OCI-LY1 (cell line): ENCODE data around the gene GRID2.

Source experiments
- H2AFZ ChIP-seq: fragments of 200-600 bp; sonication (generic), shearing (Covaris generic); 2 replicates; pipeline ENCODE4 v1.6.0; 2014; ENCODE audit warnings: antibody characterized with exemption, mild to moderate bottlenecking, low read length
- H3F3A ChIP-seq: fragments of 200-600 bp; sonication (generic), shearing (Covaris generic); 2 replicates; pipeline ENCODE4 v1.6.0; 2014; ENCODE audit warnings: mild to moderate bottlenecking, antibody characterized with exemption, low read length, moderate library complexity; ENCODE audit not compliant: insufficient read depth
- H3K27ac ChIP-seq: fragments of 200-600 bp; sonication (generic); 2 replicates; pipeline ENCODE4 v1.5.1; 2014; ENCODE audit warnings: low read length, mixed run types, mild to moderate bottlenecking, low read depth; ENCODE audit not compliant: poor library complexity, severe bottlenecking
- H3K27me3 ChIP-seq: fragments of 200-600 bp; sonication (generic); 2 replicates; pipeline ENCODE4 v1.6.0; 2014; ENCODE audit warnings: antibody characterized with exemption, mild to moderate bottlenecking, low read length, moderate library complexity; ENCODE audit not compliant: insufficient read depth
- H3K36me3 ChIP-seq: fragments of 200-600 bp; sonication (generic); 2 replicates; pipeline ENCODE4 v1.6.1; 2014; ENCODE audit warnings: mild to moderate bottlenecking, antibody characterized with exemption, low read length, moderate library complexity, mixed read lengths; ENCODE audit not compliant: insufficient read depth
- H3K4me1 ChIP-seq: fragments of 200-600 bp; sonication (generic); 2 replicates; pipeline ENCODE4 v1.5.1; 2014; ENCODE audit warnings: mild to moderate bottlenecking, low read length, moderate library complexity; ENCODE audit not compliant: insufficient read depth, severe bottlenecking
- H3K4me2 ChIP-seq: fragments of 200-600 bp; sonication (generic), shearing (Covaris generic); 2 replicates; pipeline ENCODE4 v1.6.1; 2014; ENCODE audit warnings: low read length
- H3K4me3 ChIP-seq: fragments of 200-600 bp; sonication (generic); 2 replicates; pipeline ENCODE4 v1.5.1; 2014; ENCODE audit warnings: low read length, low read depth, mild to moderate bottlenecking, mixed read lengths; ENCODE audit not compliant: poor library complexity, severe bottlenecking
- H3K79me2 ChIP-seq: fragments of 200-600 bp; shearing (Covaris generic); 2 replicates; pipeline ENCODE4 v1.6.1; 2016; ENCODE audit warnings: mixed run types, low read length, mixed read lengths; ENCODE audit not compliant: insufficient read depth
- H3K9ac ChIP-seq: fragments of 200-600 bp; sonication (generic), shearing (Covaris generic); 2 replicates; pipeline ENCODE4 v1.6.1; 2014; ENCODE audit warnings: mild to moderate bottlenecking, low read length, mixed read lengths
- H3K9me2 ChIP-seq: fragments of 200-600 bp; sonication (generic), shearing (Covaris generic); 2 replicates; pipeline ENCODE4 v1.6.1; 2014; ENCODE audit warnings: low read depth, mild to moderate bottlenecking, low read length, mixed read lengths
- H3K9me3 ChIP-seq: fragments of 200-600 bp; shearing (Covaris generic); 2 replicates; pipeline ENCODE4 v1.6.1; 2014; ENCODE audit warnings: low read length, mixed read lengths
- H4K20me1 ChIP-seq: fragments of 200-600 bp; sonication (generic), shearing (Covaris generic); 2 replicates; pipeline ENCODE4 v1.6.0; 2016; ENCODE audit warnings: mild to moderate bottlenecking, low read length; ENCODE audit not compliant: insufficient read depth
- EZH2 ChIP-seq: fragments of 200-600 bp; sonication (generic), shearing (Covaris generic); IDR thresholded peaks from 2 replicates; pipeline ENCODE4 v1.8.0; 2017; ENCODE audit warnings: borderline replicate concordance, mixed run types, mild to moderate bottlenecking, antibody characterized with exemption, low read length, moderate library complexity, mixed read lengths
- TF ChIP-seq, protein P1 (sequence below): fragments of 200-600 bp; sonication (generic), shearing (Covaris generic); IDR thresholded peaks from 2 replicates; pipeline ENCODE4 v1.5.1; 2017; ENCODE audit warnings: mild to moderate bottlenecking, antibody characterized with exemption, low read length, moderate library complexity, mixed read lengths

Gene GRID2

GRCh38 chr4:92840880-92841279 lies 537.1 kb downstream of the GRID2 start:
- no peaks in the 10 kb centered on the region for H4K20me1 ChIP-seq
- no peaks in the 10 kb centered on the region for H3K9me2 ChIP-seq
- TF ChIP-seq, protein P1, sequence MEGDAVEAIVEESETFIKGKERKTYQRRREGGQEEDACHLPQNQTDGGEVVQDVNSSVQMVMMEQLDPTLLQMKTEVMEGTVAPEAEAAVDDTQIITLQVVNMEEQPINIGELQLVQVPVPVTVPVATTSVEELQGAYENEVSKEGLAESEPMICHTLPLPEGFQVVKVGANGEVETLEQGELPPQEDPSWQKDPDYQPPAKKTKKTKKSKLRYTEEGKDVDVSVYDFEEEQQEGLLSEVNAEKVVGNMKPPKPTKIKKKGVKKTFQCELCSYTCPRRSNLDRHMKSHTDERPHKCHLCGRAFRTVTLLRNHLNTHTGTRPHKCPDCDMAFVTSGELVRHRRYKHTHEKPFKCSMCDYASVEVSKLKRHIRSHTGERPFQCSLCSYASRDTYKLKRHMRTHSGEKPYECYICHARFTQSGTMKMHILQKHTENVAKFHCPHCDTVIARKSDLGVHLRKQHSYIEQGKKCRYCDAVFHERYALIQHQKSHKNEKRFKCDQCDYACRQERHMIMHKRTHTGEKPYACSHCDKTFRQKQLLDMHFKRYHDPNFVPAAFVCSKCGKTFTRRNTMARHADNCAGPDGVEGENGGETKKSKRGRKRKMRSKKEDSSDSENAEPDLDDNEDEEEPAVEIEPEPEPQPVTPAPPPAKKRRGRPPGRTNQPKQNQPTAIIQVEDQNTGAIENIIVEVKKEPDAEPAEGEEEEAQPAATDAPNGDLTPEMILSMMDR, result no peak
- no peak for TF ChIP-seq EZH2
- H3K9me3 ChIP-seq, result no peaks in the 10 kb centered on the region
- H3K36me3 ChIP-seq, result no peaks in the 10 kb centered on the region
- H3K4me2 ChIP-seq, result no peak overlapping the region
- H3F3A ChIP-seq, result no peaks in the 10 kb centered on the region
- H3K27me3 ChIP-seq, result no peaks in the 10 kb centered on the region
- no peak overlapping the region for H3K9ac ChIP-seq
- H2AFZ ChIP-seq, result no peak overlapping the region
- no peak overlapping the region for H3K4me3 ChIP-seq
- no peaks in the 10 kb centered on the region for H3K79me2 ChIP-seq
- no peak overlapping the region for H3K27ac ChIP-seq
- no peaks in the 10 kb centered on the region for H3K4me1 ChIP-seq

GRCh38 chr4:92843784-92844183 lies 540.0 kb downstream of the GRID2 start:
- H3F3A ChIP-seq, result no peaks in the 10 kb centered on the region
- no peak for TF ChIP-seq EZH2
- TF ChIP-seq, protein P1, result no peak

GRCh38 chr4:92847026-92847425 lies 543.3 kb downstream of the GRID2 start:
- Histone ChIP-seq H3K27ac (no peak overlapping the region), H3K4me2 (no peak overlapping the region), H3F3A (no peaks in the 10 kb centered on the region), H2AFZ (no peak overlapping the region), H3K9ac (no peak overlapping the region), H3K36me3 (no peaks in the 10 kb centered on the region), H3K4me1 (no peaks in the 10 kb centered on the region), H3K9me2 (no peaks in the 10 kb centered on the region), H3K9me3 (no peaks in the 10 kb centered on the region), H3K79me2 (no peaks in the 10 kb centered on the region), H3K27me3 (no peaks in the 10 kb centered on the region), H3K4me3 (no peak overlapping the region), H4K20me1 (no peaks in the 10 kb centered on the region)
- TF ChIP-seq, protein P1, result no peak
- no peak for TF ChIP-seq EZH2

More at GRCh38 chr4:92843784-92844183, 540.0 kb downstream of the GRID2 start:
- Histone ChIP-seq H3K4me1 (no peaks in the 10 kb centered on the region), H2AFZ (no peak overlapping the region), H3K79me2 (no peaks in the 10 kb centered on the region), H3K36me3 (no peaks in the 10 kb centered on the region), H3K4me2 (no peak overlapping the region), H3K9me2 (no peaks in the 10 kb centered on the region), H3K27me3 (no peaks in the 10 kb centered on the region), H3K27ac (no peak overlapping the region), H3K9me3 (no peaks in the 10 kb centered on the region), H4K20me1 (no peaks in the 10 kb centered on the region), H3K4me3 (no peak overlapping the region), H3K9ac (no peak overlapping the region)
